PC-9 (cell line): ENCODE data around the gene CKB.

Source experiments
- EZH2 ChIP-seq: fragments of 200-600 bp; sonication (generic); IDR thresholded peaks from 2 replicates; pipeline ENCODE4 v1.8.0; 2017; ENCODE audit warnings: antibody characterized with exemption, low read depth
- TF ChIP-seq, protein P1 (sequence below): fragments of 200-600 bp; sonication (generic); conservative IDR thresholded peaks from 2 replicates; pipeline ENCODE4 v1.6.1; 2017; ENCODE audit warnings: mixed run types, antibody characterized with exemption, mild to moderate bottlenecking, moderate library complexity

DNA sequence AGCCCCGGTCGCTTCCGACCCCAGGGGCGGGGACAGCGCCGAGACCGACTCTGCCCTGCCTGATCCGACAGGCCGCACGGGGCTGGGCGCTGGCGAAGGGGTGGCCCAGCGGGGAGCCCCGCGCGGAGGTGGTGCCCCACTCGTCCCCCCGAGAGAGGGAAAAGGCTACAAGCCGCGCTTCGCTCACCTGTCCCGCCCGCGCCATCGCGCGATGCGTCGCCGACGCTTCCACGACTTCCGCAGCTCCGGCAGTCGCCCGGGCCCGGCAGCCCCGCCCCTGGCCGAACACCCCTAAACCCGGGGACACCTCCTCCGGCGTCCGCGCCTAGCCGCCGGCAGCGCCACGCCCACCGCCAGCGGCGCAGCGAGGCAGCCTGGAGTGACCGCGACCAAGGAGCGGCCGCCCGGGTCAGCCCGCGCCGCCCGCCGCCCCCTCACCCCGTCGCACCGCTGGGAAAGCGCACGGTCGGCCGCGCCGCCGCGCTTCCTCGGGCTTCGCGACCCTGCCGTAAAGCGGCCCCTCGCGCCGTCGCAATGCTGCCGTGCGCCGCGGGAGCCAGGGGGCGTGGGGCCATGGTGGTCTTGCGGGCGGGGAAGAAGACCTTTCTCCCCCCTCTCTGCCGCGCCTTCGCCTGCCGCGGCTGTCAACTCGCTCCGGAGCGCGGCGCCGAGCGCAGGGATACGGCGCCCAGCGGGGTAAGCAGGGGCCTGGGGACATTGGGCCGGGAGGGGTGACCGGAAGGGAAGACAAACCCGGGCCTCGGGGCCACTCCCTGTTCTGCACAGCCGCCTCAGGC lies 40.0 kb upstream of the CKB start, which contains the start of the genes BAG5 and COA8:
- TF ChIP-seq, protein P1, sequence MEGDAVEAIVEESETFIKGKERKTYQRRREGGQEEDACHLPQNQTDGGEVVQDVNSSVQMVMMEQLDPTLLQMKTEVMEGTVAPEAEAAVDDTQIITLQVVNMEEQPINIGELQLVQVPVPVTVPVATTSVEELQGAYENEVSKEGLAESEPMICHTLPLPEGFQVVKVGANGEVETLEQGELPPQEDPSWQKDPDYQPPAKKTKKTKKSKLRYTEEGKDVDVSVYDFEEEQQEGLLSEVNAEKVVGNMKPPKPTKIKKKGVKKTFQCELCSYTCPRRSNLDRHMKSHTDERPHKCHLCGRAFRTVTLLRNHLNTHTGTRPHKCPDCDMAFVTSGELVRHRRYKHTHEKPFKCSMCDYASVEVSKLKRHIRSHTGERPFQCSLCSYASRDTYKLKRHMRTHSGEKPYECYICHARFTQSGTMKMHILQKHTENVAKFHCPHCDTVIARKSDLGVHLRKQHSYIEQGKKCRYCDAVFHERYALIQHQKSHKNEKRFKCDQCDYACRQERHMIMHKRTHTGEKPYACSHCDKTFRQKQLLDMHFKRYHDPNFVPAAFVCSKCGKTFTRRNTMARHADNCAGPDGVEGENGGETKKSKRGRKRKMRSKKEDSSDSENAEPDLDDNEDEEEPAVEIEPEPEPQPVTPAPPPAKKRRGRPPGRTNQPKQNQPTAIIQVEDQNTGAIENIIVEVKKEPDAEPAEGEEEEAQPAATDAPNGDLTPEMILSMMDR: peak; percentile 31; the same call in 1 of the 2 replicates
- no peak for TF ChIP-seq EZH2
